HEK293T (cell line): ENCODE measurements around the gene GPR153.

Experiments used
- ARNT ChIP-seq: fragments of 450-650 bp; IDR thresholded peaks from 2 replicates; pipeline ENCODE4 v1.6.1; 2017; ENCODE audit warnings: mild to moderate bottlenecking
- BHLHE40 ChIP-seq: fragments of 450-650 bp; IDR thresholded peaks from 2 replicates; pipeline ENCODE4 v1.6.1; 2016; ENCODE audit warnings: mild to moderate bottlenecking, moderate library complexity, borderline replicate concordance
- FOXK2 ChIP-seq: fragments of 450-650 bp; IDR thresholded peaks from 2 replicates; pipeline ENCODE4 v1.6.1; 2016; ENCODE audit warnings: mild to moderate bottlenecking
- FOXM1 ChIP-seq: fragments of 450-650 bp; IDR thresholded peaks from 2 replicates; pipeline ENCODE4 v1.6.1; 2017; ENCODE audit warnings: mild to moderate bottlenecking, borderline replicate concordance
- SP1 ChIP-seq: fragments of 450-650 bp; IDR thresholded peaks from 2 replicates; pipeline ENCODE4 v1.6.1; 2017
- SUZ12 ChIP-seq: fragments of 450-650 bp; IDR thresholded peaks from 2 replicates; pipeline ENCODE4 v1.6.1; 2016; ENCODE audit warnings: mild to moderate bottlenecking
- TARDBP ChIP-seq: fragments of 450-650 bp; IDR thresholded peaks from 2 replicates; pipeline ENCODE4 v1.6.1; 2016

- no peak for TF ChIP-seq SUZ12
- TF ChIP-seq FOXK2 = no peak
- no peak for TF ChIP-seq BHLHE40
- no peak for TF ChIP-seq ARNT
- TF ChIP-seq SP1 = no peak
- TF ChIP-seq FOXM1 = no peak
- no peak for TF ChIP-seq TARDBP
Measured at GRCh38 chr1:6298530-6298929, 37.6 kb upstream of the GPR153 start.
